GM12875 (cell line): ENCODE measurements around the gene DGKI.

Source experiments
- H3K4me3 ChIP-seq: one replicate; pipeline ENCODE4 v1.5.1; 2011; ENCODE audit warnings: low read depth, low read length, control low read depth
- CTCF ChIP-seq: IDR thresholded peaks from 2 replicates; pipeline ENCODE4 v1.5.1; 2011; ENCODE audit warnings: low read depth, mild to moderate bottlenecking, control low read depth, inconsistent platforms, low read length, moderate library complexity, borderline replicate concordance; ENCODE audit not compliant: insufficient read depth

DGKI gene

DNA sequence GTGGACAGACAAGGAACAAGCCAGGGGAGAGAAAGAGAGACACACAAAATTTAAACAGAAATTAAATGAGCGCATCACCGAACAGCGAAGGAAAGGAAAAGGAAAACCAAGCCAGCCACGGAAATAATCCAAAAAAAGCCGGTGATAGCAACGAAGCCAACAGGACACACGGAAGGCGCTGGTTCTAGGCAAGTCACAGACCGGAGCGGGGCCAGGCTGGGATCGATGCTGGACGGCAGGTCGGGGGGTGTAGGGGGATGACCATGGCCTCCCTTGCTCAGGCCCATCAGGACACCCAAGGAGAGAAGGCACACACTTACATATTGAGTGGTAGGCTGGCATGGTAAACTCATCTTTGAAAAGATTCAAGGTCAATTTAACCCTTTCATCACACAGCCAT lies 300.8 kb downstream of the DGKI start:
- H3K4me3 ChIP-seq = no peak overlapping the region
- TF ChIP-seq CTCF = no peak

- no peak overlapping the region for H3K4me3 ChIP-seq
- TF ChIP-seq CTCF = no peak
Observed at GRCh38 chr7:137545059-137545716, 301.6 kb downstream of the DGKI start.

- H3K4me3 ChIP-seq = no peak overlapping the region
- TF ChIP-seq CTCF = no peak
Observed at GRCh38 chr7:137544453-137545058, 302.2 kb downstream of the DGKI start.

- H3K4me3 ChIP-seq = no peak overlapping the region
- no peak for TF ChIP-seq CTCF
Observed at GRCh38 chr7:137539111-137539715, 307.6 kb downstream of the DGKI start.

DNA sequence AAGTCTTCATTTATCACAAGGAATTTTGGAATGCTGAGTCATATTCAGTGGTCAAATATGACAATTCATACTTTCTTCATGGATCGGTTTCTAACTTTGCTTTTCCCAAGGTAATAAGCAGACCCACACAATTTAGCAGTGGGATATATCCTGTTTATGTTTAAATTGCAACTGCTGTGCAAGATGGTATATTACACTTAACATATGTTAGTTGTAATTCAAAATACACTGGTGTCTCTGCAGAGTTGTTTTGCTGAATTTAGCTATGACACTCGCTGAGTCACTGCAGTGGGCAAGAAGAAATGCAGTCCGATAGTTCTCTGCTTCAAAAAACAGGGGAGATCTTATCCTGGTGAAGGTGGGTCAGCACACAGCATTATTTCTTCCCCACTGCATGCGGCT lies 308.4 kb downstream of the DGKI start:
- TF ChIP-seq CTCF = no peak
- H3K4me3 ChIP-seq = no peak overlapping the region

GRCh38 chr7:137535579-137535978 lies 311.2 kb downstream of the DGKI start:
- no peak for TF ChIP-seq CTCF
- H3K4me3 ChIP-seq = no peak overlapping the region

DNA sequence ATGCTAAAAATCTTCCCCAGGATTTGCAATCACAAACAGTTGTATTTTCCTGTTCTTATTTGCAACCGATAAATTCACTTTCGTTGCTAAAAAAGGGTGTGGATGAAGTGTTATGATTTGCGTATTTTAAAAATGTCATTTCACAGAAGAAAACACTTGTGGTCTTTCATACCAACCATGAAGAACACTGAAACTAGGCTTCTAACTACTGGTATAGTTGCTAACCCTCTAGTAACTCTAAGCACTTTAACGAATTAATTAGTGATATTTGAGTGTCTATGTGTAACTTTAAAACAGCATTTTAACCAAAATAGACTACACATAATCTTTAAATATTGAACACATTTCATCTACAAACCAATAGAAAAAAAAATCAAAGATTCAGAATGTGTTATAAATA lies 315.1 kb downstream of the DGKI start:
- TF ChIP-seq CTCF = no peak
- H3K4me3 ChIP-seq = no peak overlapping the region
